ENCODE data around the gene KIAA0319L.

The KIAA0319L gene

GRCh38 chr1:35537806-35538205, 19.4 kb downstream of the KIAA0319L start:
- no peak for DNase-seq (ENCODE audit: low read depth in 2 of 2)

GRCh38 chr1:35536556-35537162, 20.5 kb downstream of the KIAA0319L start:
- DNase-seq (ENCODE audit: low read depth in 2 of 2) = no peak

- DNase-seq (ENCODE audit: low read depth in 2 of 2) = no peak
Observed at GRCh38 chr1:35535243-35535642, 22.0 kb downstream of the KIAA0319L start.

GRCh38 chr1:35533586-35533985, 23.6 kb downstream of the KIAA0319L start:
- no peak for DNase-seq (ENCODE audit: low read depth in 2 of 2)

GRCh38 chr1:35532497-35533223, 24.5 kb downstream of the KIAA0319L start:
- DNase-seq (ENCODE audit: low read depth in 2 of 2) = no peak

- DNase-seq (ENCODE audit: low read depth in 2 of 2) = no peak
Observed at GRCh38 chr1:35531368-35531767, 25.8 kb downstream of the KIAA0319L start.

- no peak for DNase-seq (ENCODE audit: low read depth in 2 of 2)
Observed at GRCh38 chr1:35530946-35531345, 26.3 kb downstream of the KIAA0319L start.

GRCh38 chr1:35530168-35530567, 27.0 kb downstream of the KIAA0319L start:
- DNase-seq (ENCODE audit: low read depth in 2 of 2) = no peak

- no peak for DNase-seq (ENCODE audit: low read depth in 2 of 2)
Observed at GRCh38 chr1:35524106-35524505, 33.1 kb downstream of the KIAA0319L start.

- DNase-seq (ENCODE audit: low read depth in 2 of 2) = no peak
Observed at GRCh38 chr1:35519432-35519831, 37.8 kb downstream of the KIAA0319L start.

- no peak for DNase-seq (ENCODE audit: low read depth in 2 of 2)
Observed at GRCh38 chr1:35518183-35518582, 39.0 kb downstream of the KIAA0319L start.

- DNase-seq (ENCODE audit: low read depth in 2 of 2) = no peak
Observed at GRCh38 chr1:35511305-35511704, 45.9 kb downstream of the KIAA0319L start.

GRCh38 chr1:35509558-35509957, 47.6 kb downstream of the KIAA0319L start:
- DNase-seq (ENCODE audit: low read depth in 2 of 2) = no peak

GRCh38 chr1:35507947-35508346, 49.3 kb downstream of the KIAA0319L start:
- no peak for DNase-seq (ENCODE audit: low read depth in 2 of 2)

- no peak for DNase-seq (ENCODE audit: low read depth in 2 of 2)
Observed at GRCh38 chr1:35506960-35507912, 50.0 kb downstream of the KIAA0319L start.

- no peak for DNase-seq (ENCODE audit: low read depth in 2 of 2)
Observed at GRCh38 chr1:35505911-35506798, 51.0 kb downstream of the KIAA0319L start.

GRCh38 chr1:35502242-35502641, 55.0 kb downstream of the KIAA0319L start:
- DNase-seq (ENCODE audit: low read depth in 2 of 2) = no peak

- DNase-seq (ENCODE audit: low read depth in 2 of 2) = no peak
Observed at GRCh38 chr1:35500439-35500838, 56.8 kb downstream of the KIAA0319L start.

GRCh38 chr1:35499652-35500176, 57.5 kb downstream of the KIAA0319L start:
- DNase-seq (ENCODE audit: low read depth in 2 of 2) = no peak

GRCh38 chr1:35499231-35499630, 58.0 kb downstream of the KIAA0319L start:
- DNase-seq (ENCODE audit: low read depth in 2 of 2) = no peak

- no peak for DNase-seq (ENCODE audit: low read depth in 2 of 2)
Observed at GRCh38 chr1:35497571-35497970, 59.6 kb downstream of the KIAA0319L start.
